HepG2 (cell line): ENCODE data around the gene PLEKHA6. TPM values are rescaled to one million over a fixed set of nuclear protein-coding genes. Genes with fewer than 3 reads are reported as not detected.

ENCODE experiments used
- KDM2A ChIP-seq: sonication (generic); formaldehyde crosslinking; IDR thresholded peaks from 2 replicates; pipeline ENCODE4 v1.4.0; 2020; ENCODE audit warnings: low read depth, missing genetic modification reagents, borderline replicate concordance
- MIER2 ChIP-seq: IDR thresholded peaks from 2 replicates; pipeline ENCODE4 v1.6.1; 2016; ENCODE audit warnings: missing biosample characterization, missing genetic modification reagents
- MTA3 ChIP-seq: sonication (generic); formaldehyde crosslinking; IDR thresholded peaks from 2 replicates; pipeline ENCODE4 v1.4.0; 2020; ENCODE audit warnings: missing genetic modification reagents
- NR2F6 ChIP-seq, 2 experiments: IDR thresholded peaks; 2 replicates each; pipeline ENCODE4 v1.6.1; 2016; ENCODE audit warnings: antibody characterized with exemption in 1 of 2, mild to moderate bottlenecking in 1 of 2
- REXO4 ChIP-seq: sonication (generic); formaldehyde crosslinking; IDR thresholded peaks from 2 replicates; pipeline ENCODE4 v1.8.0; 2022; ENCODE audit warnings: missing genetic modification reagents, mild to moderate bottlenecking, borderline replicate concordance
- SNAI1 ChIP-seq: sonication (generic); formaldehyde crosslinking; IDR thresholded peaks from 2 replicates; pipeline ENCODE4 v1.5.0; 2020; ENCODE audit warnings: mild to moderate bottlenecking, missing genetic modification reagents, borderline replicate concordance
- ZNF136 ChIP-seq: sonication (generic); formaldehyde crosslinking; IDR thresholded peaks from 2 replicates; pipeline ENCODE4 v1.8.1; 2022; ENCODE audit warnings: low read depth, mild to moderate bottlenecking, moderate library complexity, missing genetic modification reagents
- ZNF501 ChIP-seq: sonication (generic); formaldehyde crosslinking; IDR thresholded peaks from 2 replicates; pipeline ENCODE4 v1.5.1; 2020; ENCODE audit warnings: mild to moderate bottlenecking, moderate library complexity, missing genetic modification reagents
- ZNF615 ChIP-seq: sonication (generic); formaldehyde crosslinking; IDR thresholded peaks from 2 replicates; pipeline ENCODE4 v1.5.0; 2020; ENCODE audit warnings: mild to moderate bottlenecking, missing genetic modification reagents, borderline replicate concordance
- ZNF7 ChIP-seq: IDR thresholded peaks from 2 replicates; pipeline ENCODE4 v1.6.1; 2016; ENCODE audit warnings: missing biosample characterization, missing genetic modification reagents
- ZNF75D ChIP-seq: sonication (generic); formaldehyde crosslinking; IDR thresholded peaks from 2 replicates; pipeline ENCODE4 v1.8.1; 2023; ENCODE audit warnings: missing genetic modification reagents, mild to moderate bottlenecking, borderline replicate concordance
- ZNF761 ChIP-seq: sonication (generic); formaldehyde crosslinking; conservative IDR thresholded peaks from 2 replicates; pipeline ENCODE4 v1.4.0; 2020; ENCODE audit warnings: mild to moderate bottlenecking, missing genetic modification reagents
- ZSCAN29 ChIP-seq: sonication (generic); formaldehyde crosslinking; conservative IDR thresholded peaks from 2 replicates; pipeline ENCODE4 v1.4.0; 2020; ENCODE audit warnings: mild to moderate bottlenecking, missing genetic modification reagents
- polyA plus RNA-seq, 8 experiments: library from polyadenylated mRNA; depleted of rRNA in 3 of 8; stranded (reverse) in 7 of 8; unstranded in 1 of 8; fragments of >200 nt; fragmentation: Illumina TruSeq in 4 of 8; extraction: Trizol in 4 of 8; gene quantifications; 2 replicates each; pipeline versions ENCODE4 v1.2.1 to v1.2.3, GENCODE V29; 2011 to 2016; ENCODE audit warnings: low read depth in 4 of 8, missing spikeins in 1 of 8, mixed read lengths in 1 of 8; ENCODE audit not compliant: insufficient read depth in 1 of 8
- total RNA-seq, 5 experiments: library from RNA; depleted of rRNA; stranded (reverse); fragments of >200 nt; fragmentation: Illumina TruSeq; extraction: Trizol; gene quantifications; 2 replicates each; pipeline ENCODE4 v1.2.3, GENCODE V29; 2016; ENCODE audit warnings: low read depth in 1 of 5
- TF ChIP-seq, protein P1 (sequence below): sonication (generic); formaldehyde crosslinking; IDR thresholded peaks from 2 replicates; pipeline ENCODE4 v1.5.1; 2020; ENCODE audit warnings: mild to moderate bottlenecking, missing genetic modification reagents
- TF ChIP-seq, protein P2 (sequence below): sonication (generic); formaldehyde crosslinking; IDR thresholded peaks from 2 replicates; pipeline ENCODE4 v1.9.0; 2021; ENCODE audit warnings: missing genetic modification reagents, mild to moderate bottlenecking, borderline replicate concordance

PLEKHA6 gene
- total and polyA plus RNA-seq, 2 of the 13 experiments (the other 11 are each of a cell fraction or from before 2014, with no cell fraction given), result 5.3 to 11.4 TPM

DNA sequence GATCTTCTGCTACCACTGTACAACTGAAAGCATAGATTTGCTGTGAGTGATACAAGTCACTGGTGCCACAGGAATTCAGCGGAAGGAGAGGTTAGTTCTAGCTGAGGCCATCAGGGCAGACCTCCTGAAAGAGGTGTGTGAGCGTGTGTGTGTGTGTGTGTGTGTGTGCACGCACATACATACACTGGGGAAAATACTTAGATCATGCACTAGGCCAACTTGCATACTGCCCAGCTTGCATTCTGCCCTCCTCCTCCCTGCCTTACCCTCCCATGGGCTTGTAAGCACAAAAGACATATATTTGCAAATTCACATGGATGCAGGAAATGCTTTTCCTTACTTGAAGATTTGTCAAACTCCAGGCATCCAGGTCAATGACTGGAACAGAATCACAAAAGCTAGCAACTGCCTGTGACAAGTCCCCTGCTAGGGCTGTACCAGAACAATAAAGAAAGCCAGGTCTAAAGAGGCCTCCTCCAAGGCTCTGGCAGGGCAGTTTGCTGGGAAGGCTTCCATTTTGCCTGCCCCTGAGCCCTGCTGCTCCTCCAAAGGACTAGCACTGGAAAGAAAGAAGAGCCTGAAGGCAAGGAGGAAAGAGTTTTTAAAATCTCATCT is 23.2 kb downstream of the PLEKHA6 start (continued):
- TF ChIP-seq, protein P1, sequence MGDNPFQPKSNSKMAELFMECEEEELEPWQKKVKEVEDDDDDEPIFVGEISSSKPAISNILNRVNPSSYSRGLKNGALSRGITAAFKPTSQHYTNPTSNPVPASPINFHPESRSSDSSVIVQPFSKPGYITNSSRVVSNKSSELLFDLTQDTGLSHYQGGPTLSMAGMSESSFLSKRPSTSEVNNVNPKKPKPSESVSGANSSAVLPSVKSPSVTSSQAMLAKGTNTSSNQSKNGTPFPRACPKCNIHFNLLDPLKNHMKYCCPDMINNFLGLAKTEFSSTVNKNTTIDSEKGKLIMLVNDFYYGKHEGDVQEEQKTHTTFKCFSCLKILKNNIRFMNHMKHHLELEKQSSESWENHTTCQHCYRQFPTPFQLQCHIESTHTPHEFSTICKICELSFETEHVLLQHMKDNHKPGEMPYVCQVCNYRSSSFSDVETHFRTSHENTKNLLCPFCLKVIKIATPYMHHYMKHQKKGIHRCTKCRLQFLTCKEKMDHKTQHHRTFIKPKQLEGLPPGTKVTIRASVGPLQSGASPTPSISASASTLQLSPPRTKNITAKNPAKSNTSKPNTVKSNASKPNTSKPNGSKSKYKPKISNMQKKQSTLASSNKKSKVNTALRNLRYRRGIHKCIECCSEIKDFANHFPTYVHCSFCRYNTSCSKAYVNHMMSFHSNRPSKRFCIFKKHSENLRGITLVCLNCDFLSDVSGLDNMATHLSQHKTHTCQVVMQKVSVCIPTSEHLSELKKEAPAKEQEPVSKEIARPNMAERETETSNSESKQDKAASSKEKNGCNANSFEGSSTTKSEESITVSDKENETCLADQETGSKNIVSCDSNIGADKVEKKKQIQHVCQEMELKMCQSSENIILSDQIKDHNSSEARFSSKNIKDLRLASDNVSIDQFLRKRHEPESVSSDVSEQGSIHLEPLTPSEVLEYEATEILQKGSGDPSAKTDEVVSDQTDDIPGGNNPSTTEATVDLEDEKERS (CRISPR knock-in tag), result no peak
- TF ChIP-seq ZNF615 (CRISPR knock-in tag), result no peak
- TF ChIP-seq ZNF761 (CRISPR knock-in tag), result no peak
- no peak for TF ChIP-seq MIER2 (CRISPR knock-in tag)
- TF ChIP-seq, protein P2, sequence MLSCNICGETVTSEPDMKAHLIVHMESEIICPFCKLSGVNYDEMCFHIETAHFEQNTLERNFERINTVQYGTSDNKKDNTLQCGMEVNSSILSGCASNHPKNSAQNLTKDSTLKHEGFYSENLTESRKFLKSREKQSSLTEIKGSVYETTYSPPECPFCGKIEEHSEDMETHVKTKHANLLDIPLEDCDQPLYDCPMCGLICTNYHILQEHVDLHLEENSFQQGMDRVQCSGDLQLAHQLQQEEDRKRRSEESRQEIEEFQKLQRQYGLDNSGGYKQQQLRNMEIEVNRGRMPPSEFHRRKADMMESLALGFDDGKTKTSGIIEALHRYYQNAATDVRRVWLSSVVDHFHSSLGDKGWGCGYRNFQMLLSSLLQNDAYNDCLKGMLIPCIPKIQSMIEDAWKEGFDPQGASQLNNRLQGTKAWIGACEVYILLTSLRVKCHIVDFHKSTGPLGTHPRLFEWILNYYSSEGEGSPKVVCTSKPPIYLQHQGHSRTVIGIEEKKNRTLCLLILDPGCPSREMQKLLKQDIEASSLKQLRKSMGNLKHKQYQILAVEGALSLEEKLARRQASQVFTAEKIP (CRISPR knock-in tag), result no peak
- no peak for TF ChIP-seq MTA3
- no peak for TF ChIP-seq SNAI1 (CRISPR knock-in tag)
- TF ChIP-seq REXO4 (CRISPR knock-in tag), result no peak
- TF ChIP-seq ZNF75D (CRISPR knock-in tag), result no peak
- no peak for TF ChIP-seq KDM2A (CRISPR knock-in tag)
- no peak for TF ChIP-seq ZNF7 (CRISPR knock-in tag)
- no peak for TF ChIP-seq NR2F6 (IDR thresholded peaks at IDR 0.05)
- no peak for TF ChIP-seq NR2F6 (CRISPR knock-in tag; IDR thresholded peaks at IDR 0.05)
- no peak for TF ChIP-seq ZNF136 (CRISPR knock-in tag)
- TF ChIP-seq ZNF501 (CRISPR knock-in tag), result no peak
- TF ChIP-seq ZSCAN29 (CRISPR knock-in tag), result no peak
